Upper lobe of left lung (tissue), 6 donors: Measurements from ENCODE around the gene RPUSD3. TPM values are rescaled to one million over a fixed set of nuclear protein-coding genes. Genes with fewer than 3 reads are reported as not detected.
"Not testable (repeated sequence)": the region's sequence is repeated elsewhere in the genome, so short reads cannot be mapped to it uniquely, and the experiment has no call there.

Experiments used
- ATAC-seq, 2 donors: fragments of 200-7000 bp; cut with Tn5 transposase; one replicate each; pipeline ENCODE4 v1.9.1; 2022; ENCODE audit warnings: mild to moderate bottlenecking in 2 of 2, moderate library complexity in 2 of 2; ENCODE audit not compliant: low FRiP score in 2 of 2
- DNase-seq, 2 donors: peaks; one replicate each; pipeline ENCODE4 v3.0.0-alpha.2; 2019 to 2020
- H3K27ac ChIP-seq, 4 donors: fragments of 200-600 bp; sonication (generic); one replicate each; pipeline ENCODE4 v1.5.1; 2016 to 2019
- H3K27me3 ChIP-seq, 4 donors: fragments of 200-600 bp; sonication (generic); one replicate each; pipeline ENCODE4 v1.5.1; 2017 to 2019
- H3K36me3 ChIP-seq, 4 donors: fragments of 200-600 bp; sonication (generic); one replicate each; pipeline ENCODE4 v1.5.1; 2016 to 2019
- H3K4me1 ChIP-seq, 4 donors: fragments of 200-600 bp; sonication (generic); one replicate each; pipeline ENCODE4 v1.5.1; 2018 to 2019
- H3K4me3 ChIP-seq, 4 donors: fragments of 200-600 bp; sonication (generic); one replicate each; pipeline ENCODE4 v1.5.1; 2017 to 2019; ENCODE audit warnings: mild to moderate bottlenecking in 2 of 4, moderate library complexity in 1 of 4
- H3K9me3 ChIP-seq, 4 donors: fragments of 200-600 bp; sonication (generic); one replicate each; pipeline ENCODE4 v1.5.1; 2018 to 2019
- EP300 ChIP-seq, 4 donors: sonication (generic); formaldehyde crosslinking; IDR thresholded peaks; one replicate each; pipeline ENCODE4 v1.5.1; 2017; ENCODE audit warnings: antibody characterized with exemption in 4 of 4, control low read depth in 2 of 4
- POLR2A ChIP-seq, 4 donors: fragments of 450-650 bp; IDR thresholded peaks; one replicate each; pipeline ENCODE4 v1.5.1; 2016 to 2017; ENCODE audit warnings: antibody characterized with exemption in 4 of 4, mild to moderate bottlenecking in 2 of 4
- POLR2AphosphoS5 ChIP-seq, 2 donors: sonication (generic); formaldehyde crosslinking; IDR thresholded peaks; one replicate each; pipeline ENCODE4 v1.5.1; 2017; ENCODE audit warnings: antibody characterized with exemption in 2 of 2
- WGBS, 2 donors: methylation state at CpG; one replicate each; pipeline ENCODE4 v1.1.5; 2017 to 2018; 5-methylcytosine and 5-hydroxymethylcytosine counted together
- total RNA-seq, 6 donors: library from RNA; depleted of rRNA in 4 of 6; stranded (reverse); fragments of >200 nt in 4 of 6; gene quantifications; one replicate each; pipeline versions ENCODE4 v1.1.0 to v1.2.1, GENCODE V29; 2016 to 2021
- TF ChIP-seq, protein P1 (sequence below), 6 experiments: fragments of 450-650 bp in 4 of 6; fragments of 200-600 bp in 2 of 6; sonication (generic) in 2 of 6; IDR thresholded peaks; one replicate each; pipeline ENCODE4 v1.5.1; 2016 to 2019; ENCODE audit warnings: antibody characterized with exemption in 6 of 6
- donor health status: DM: no; HTN: no; CAD: no; lungs with moderate emphysema.
- donor health status: DM: no; HTN: yes; CAD: no; lungs with severe emphysema.

Gene RPUSD3
- total RNA-seq, 6 donors from 2014 or later: 23.8 to 58.7 (median 34.9) TPM

DNA sequence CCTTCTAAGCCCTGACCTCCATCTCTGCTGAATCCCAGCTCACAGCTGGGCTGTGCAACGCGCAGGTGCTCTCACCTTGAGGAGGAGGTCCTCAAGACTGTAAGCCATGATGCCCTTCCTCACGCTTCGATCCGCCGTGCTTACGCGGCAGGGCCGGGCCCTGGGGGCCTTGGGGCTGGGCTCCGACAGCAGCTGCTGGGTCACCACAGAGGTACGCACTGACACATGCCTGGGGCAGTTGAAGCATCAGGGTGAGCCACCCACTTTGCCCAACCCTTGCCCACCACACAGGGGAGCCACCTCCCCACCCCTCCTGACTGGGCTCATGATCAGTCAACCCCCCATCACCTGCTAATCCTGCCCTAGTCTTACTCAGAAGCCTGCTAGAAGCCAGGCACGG, 33.2 kb upstream of the RPUSD3 start:
- Histone ChIP-seq H3K27me3 (no peaks in the 10 kb centered on the region), H3K27ac (no peak overlapping the region), H3K9me3 (no peaks in the 10 kb centered on the region), H3K36me3 (no peaks in the 10 kb centered on the region), H3K4me3 (no peak overlapping the region), H3K4me1 (no peaks in the 10 kb centered on the region)
- peak in 1 of 2 donors; percentile 49 for ATAC-seq
- TF ChIP-seq EP300 (IDR thresholded peaks at IDR 0.05) (no peak), POLR2A (IDR thresholded peaks at IDR 0.05) (no peak), POLR2AphosphoS5 (IDR thresholded peaks at IDR 0.05) (no peak)
- TF ChIP-seq, protein P1, sequence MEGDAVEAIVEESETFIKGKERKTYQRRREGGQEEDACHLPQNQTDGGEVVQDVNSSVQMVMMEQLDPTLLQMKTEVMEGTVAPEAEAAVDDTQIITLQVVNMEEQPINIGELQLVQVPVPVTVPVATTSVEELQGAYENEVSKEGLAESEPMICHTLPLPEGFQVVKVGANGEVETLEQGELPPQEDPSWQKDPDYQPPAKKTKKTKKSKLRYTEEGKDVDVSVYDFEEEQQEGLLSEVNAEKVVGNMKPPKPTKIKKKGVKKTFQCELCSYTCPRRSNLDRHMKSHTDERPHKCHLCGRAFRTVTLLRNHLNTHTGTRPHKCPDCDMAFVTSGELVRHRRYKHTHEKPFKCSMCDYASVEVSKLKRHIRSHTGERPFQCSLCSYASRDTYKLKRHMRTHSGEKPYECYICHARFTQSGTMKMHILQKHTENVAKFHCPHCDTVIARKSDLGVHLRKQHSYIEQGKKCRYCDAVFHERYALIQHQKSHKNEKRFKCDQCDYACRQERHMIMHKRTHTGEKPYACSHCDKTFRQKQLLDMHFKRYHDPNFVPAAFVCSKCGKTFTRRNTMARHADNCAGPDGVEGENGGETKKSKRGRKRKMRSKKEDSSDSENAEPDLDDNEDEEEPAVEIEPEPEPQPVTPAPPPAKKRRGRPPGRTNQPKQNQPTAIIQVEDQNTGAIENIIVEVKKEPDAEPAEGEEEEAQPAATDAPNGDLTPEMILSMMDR (IDR thresholded peaks at IDR 0.05): no peak
- DNase-seq: peak in 1 of 2 donors; percentile 72
- 90 to 92% methylated on average over 10 to 12 of the region's 12 CpGs for WGBS, 2 donors

DNA sequence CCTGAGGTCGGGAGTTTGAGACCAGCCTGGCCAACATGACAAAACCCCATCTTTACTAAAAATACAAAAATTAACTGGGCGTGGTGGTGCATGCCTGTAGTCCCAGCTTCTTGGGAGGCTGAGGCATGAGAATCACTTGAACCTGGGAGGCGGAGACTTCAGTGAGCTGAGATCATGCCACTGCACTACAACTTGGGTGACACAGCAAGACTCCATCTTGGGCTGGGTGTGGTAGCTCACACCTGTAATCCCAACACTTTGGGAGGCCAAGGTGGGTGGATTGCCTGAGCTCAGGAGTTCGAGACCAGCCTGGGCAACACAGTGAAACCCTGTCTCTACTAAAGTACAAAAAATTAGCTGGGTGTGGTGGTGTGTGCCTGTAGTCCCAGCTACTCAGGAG, 32.4 kb upstream of the RPUSD3 start:
- H3K4me1 ChIP-seq, H3K9me3 ChIP-seq, H3K36me3 ChIP-seq, ATAC-seq, H3K27me3 ChIP-seq, H3K27ac ChIP-seq, DNase-seq, H3K4me3 ChIP-seq: not testable (repeated sequence)
- 92 to 100% methylated on average over 4 of the region's 4 CpGs for WGBS, 2 donors

DNA sequence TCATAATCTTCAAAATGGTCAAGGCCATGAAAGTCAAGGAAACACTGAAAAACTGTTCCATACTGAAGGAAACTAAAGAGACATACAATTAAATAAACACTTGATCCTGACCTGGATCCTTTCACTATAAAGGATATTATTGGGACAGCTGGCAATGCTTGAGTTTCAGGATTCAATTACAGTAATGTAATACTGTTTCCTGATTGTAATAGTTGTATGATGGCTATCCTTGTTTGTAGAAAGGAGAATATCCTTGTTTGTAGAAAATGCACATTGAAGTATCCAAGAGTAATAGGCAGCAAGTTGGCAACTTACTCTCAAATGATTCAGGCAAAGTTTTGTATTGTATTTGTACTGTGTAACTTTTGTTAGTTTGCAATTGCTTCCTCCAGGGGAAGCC, 31.6 kb upstream of the RPUSD3 start:
- no peaks in the 10 kb centered on the region for H3K36me3 ChIP-seq
- H3K27me3 ChIP-seq: no peaks in the 10 kb centered on the region
- no peaks in the 10 kb centered on the region for H3K9me3 ChIP-seq
- no peak for TF ChIP-seq POLR2A (IDR thresholded peaks at IDR 0.05)
- H3K4me3 ChIP-seq: no peak overlapping the region
- ATAC-seq (no peak), DNase-seq (no peak)
- H3K4me1 ChIP-seq: no peaks in the 10 kb centered on the region
- H3K27ac ChIP-seq: no peak overlapping the region

DNA sequence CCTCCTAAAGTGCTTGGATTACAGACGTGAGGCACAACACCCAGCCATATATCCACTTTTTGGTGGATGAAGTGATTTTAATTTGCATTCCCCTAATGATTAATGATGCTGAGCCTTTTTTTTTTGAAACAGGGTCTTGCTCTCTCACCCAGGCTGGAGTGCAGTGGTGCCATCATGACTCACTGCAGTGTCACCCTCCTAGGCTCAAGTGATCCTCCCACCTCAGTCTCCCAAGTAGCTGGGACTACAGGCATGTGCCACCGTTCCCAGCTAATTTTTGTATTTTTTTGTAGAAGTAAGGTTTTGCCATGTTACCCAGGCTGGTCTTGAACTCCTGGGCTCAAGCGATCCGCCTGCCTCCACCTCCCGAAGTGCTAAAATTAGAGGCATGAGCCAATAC, 28.3 kb upstream of the RPUSD3 start:
- not testable (repeated sequence) for DNase-seq, H3K9me3 ChIP-seq, H3K4me3 ChIP-seq, H3K27ac ChIP-seq, H3K4me1 ChIP-seq, H3K36me3 ChIP-seq, ATAC-seq, H3K27me3 ChIP-seq
- 96 to 99% methylated on average over 5 of the region's 5 CpGs for whole genome bisulfite sequencing, 2 donors

DNA sequence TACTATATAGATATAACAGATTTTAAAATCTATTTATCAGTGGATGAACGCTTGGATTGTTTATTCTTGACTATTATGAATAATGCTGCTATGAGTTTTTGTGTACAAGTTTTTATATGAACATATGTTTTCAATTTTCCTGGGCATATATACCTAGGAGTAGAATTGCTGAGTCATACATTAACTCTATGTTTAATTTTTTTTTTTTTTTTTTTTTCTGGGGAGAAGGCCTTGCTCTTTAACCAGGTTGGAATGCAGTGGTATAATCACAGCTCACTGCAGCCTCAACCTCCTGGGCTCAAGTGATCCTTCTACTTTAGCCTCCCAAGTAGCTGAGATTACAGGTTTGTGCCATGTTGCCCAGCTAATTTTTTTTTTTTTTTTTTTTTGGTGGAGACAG, 27.2 kb upstream of the RPUSD3 start:
- Histone ChIP-seq H3K4me3 (no peak overlapping the region), H3K4me1 (peaks cover 0 to 5% (median 0%) of the 10 kb centered on the region in 4 donors), H3K27ac (no peak overlapping the region), H3K27me3 (no peaks in the 10 kb centered on the region), H3K36me3 (no peaks in the 10 kb centered on the region), H3K9me3 (no peaks in the 10 kb centered on the region)
- TF ChIP-seq EP300 (IDR thresholded peaks at IDR 0.05) (no peak), POLR2AphosphoS5 (IDR thresholded peaks at IDR 0.05) (no peak), POLR2A (IDR thresholded peaks at IDR 0.05) (no peak)
- TF ChIP-seq, protein P1 (IDR thresholded peaks at IDR 0.05): no peak
- DNase-seq (no peak), ATAC-seq (no peak)
- WGBS, 2 donors: 100% methylated on average over 1 of the region's 1 CpG

DNA sequence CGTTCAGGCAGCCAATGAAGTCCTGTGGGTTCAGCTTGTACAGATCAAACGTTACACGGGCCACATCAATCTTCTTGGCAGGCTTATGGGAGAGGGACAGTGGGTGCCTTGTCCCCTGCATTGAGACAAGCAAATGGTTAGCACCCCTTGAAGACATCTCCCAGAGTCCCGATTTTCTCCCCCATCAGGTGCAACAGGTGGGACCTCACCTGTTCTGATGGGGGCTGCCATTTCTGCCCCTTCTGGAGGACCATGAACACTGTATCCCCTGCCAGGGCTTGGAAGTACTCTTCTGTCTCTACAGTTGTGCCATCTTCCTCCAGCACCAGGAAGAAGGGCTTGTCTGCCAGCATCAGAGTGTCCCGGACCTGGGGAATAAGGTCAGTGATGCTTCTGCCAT, 26.1 kb upstream of the RPUSD3 start:
- Histone ChIP-seq H3K4me3 (no peak overlapping the region), H3K27me3 (no peaks in the 10 kb centered on the region), H3K9me3 (no peaks in the 10 kb centered on the region), H3K27ac (no peak overlapping the region), H3K36me3 (no peaks in the 10 kb centered on the region), H3K4me1 (peaks cover 1 to 13% (median 4%) of the 10 kb centered on the region in 4 donors)
- WGBS, 2 donors: 78 to 88% methylated on average over 5 of the region's 5 CpGs
- TF ChIP-seq POLR2AphosphoS5 (IDR thresholded peaks at IDR 0.05): no peak
- TF ChIP-seq, protein P1 (IDR thresholded peaks at IDR 0.05): no peak
- no peak for TF ChIP-seq POLR2A (IDR thresholded peaks at IDR 0.05)
- no peak for TF ChIP-seq EP300 (IDR thresholded peaks at IDR 0.05)
- DNase-seq: no peak
- no peak for ATAC-seq
